ENCODE data around the gene MTRF1.

DNA sequence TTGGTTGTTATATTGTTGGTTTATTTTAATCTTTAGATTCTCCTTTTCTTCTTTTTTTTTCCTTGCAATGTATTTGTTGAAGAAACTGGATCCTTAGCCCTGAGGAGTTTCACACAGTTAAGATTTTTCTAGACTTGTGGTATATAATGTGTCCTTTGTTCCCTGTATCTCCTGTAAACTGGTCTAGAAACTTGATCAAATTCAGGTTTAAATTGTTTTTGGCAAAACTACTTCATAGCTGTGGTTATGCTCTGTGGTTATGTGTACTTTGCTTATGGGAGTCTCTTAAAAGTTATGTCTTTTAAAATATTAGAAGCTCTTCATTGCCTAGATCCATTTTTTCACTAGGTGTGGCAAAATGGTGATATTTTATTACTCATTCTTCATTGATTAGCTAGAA lies 3.7 kb upstream of the MTRF1 start:
- no peak for TF ChIP-seq POLR2A (IDR thresholded peaks at IDR 0.05; ENCODE audit: low read depth, low read length)
- no peak for TF ChIP-seq TAF1 (IDR thresholded peaks at IDR 0.05; ENCODE audit: borderline replicate concordance, low read depth, low read length)
- TF ChIP-seq POLR2AphosphoS5 (IDR thresholded peaks at IDR 0.05; ENCODE audit: low read depth, low read length): no peak

All from GM12892 (cell line).